HG02970 (cell line): Measurements from ENCODE around the gene TANGO2.

Experiments used
- ATAC-seq: cut with Tn5 transposase; IDR thresholded peaks from one replicate; pipeline ENCODE4 v1.9.1; 2021; ENCODE audit warnings: mild to moderate bottlenecking, moderate library complexity, moderate number of reproducible peaks; ENCODE audit not compliant: unreplicated experiment, low FRiP score

The TANGO2 gene

GRCh38 chr22:19982991-19983578, 37.8 kb upstream of the TANGO2 start:
- ATAC-seq, result no peak

DNA sequence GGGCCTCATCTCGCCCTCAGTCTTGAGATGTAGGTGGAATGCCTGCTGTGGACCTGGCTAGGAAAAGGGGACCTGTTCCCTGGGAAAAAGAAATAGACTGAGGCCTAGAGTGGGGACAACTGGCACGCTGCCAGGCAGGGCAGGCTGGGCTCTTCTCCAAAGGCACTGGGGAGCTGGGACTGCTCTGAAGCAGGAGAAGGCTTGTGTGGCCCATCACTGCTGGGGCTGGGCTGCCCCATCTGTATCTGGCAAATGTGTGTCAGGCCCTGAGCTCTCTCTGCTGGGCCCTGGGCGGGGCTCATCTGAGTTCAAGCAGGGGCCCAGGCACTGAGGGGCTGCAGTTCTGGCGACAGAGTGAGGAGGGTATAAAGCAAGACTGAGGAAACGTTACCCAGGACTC, 37.2 kb upstream of the TANGO2 start:
- no peak for ATAC-seq

GRCh38 chr22:19984201-19984753, 36.6 kb upstream of the TANGO2 start:
- no peak for ATAC-seq

DNA sequence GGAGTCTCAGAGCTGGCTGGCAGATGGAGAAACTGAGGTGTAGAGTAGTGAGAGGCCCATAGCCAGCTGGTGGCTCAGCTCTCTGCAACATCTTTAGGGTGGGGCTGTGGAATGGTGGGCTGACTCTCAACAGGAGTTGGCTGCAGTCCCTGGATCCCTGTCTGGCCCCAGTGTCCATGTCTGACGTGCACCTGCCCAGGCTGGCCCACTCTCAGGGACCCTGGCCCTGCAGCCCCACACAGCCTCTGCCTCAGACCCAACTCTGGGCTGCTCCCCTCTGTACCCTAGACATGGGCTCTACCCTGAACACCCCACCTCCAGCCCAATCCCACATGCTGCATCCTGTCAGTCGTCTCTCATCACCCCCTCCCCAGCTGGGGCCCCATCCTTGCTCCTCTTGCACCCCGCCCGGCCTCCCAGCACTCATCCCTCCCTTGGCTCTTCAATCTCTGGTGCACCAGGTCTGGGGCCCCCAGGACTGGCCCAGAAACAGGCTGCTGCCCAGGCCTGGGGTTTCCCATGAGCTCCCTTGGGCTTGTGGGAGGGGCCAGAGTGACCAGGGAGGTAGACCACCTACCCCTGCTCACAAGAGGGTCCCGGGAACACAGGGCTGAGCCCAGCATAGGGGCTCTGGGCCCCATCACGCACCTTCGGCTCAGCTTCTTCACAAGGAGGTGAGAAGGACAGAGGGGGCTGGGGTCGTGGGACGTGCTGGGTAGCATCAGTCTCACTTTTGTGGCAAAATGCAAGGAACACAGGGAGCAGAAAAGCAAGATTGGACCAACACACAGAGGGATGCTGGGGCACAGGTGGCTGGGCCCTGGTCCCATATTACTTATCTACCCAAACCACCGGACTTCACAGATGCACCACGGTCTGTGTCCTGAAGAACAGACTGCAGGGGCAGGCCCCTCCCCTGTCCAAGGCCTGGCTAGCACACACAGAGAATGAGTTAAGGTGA, 35.8 kb upstream of the TANGO2 start:
- no peak for ATAC-seq

GRCh38 chr22:19986011-19986409, 34.9 kb upstream of the TANGO2 start:
- no peak for ATAC-seq

DNA sequence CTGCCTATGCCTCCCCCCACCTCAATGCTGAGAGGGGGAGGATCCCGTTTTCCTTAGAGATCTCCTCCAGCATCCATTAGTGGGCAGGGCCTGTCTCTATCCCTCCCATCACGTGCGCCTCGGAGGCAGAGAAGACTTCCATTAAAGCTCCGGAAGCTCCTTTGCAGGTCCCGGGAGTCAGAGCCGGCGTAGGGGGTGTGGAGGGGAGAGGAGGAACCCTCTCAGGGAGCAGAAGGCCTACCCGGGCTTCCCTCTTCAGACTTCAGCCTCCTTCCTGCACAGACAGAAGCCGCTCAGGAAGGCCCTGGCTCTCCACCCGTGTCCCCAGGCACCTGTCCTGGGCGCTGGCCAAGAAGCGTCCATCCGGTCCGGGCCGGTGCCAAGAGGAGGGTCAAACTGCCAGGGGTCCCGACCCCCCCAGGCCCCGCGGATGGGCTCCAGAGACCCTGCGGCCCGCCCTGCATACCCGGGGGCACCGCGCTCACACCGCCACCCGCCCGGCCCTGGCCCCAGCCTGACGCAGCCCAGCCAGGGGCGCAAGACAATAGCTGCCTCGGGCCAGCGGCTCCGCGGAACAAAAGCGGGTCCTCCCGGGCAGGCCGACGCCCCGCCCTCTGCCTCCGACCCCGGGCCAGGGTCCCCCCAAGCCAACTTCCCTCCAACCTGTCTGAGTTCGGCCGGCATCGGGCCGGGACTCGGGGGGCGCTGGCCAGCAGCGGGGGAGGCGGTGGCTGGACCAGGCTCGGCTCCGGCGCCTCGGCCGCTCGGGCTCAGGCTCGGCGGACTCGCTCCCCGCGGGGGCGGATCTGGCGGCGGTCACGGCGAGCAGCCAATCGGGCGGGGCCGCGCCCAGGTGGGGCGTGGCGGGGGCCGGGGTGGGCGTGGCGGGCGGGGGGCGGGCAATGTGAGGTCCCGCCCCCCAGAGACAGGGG, 34.2 kb upstream of the TANGO2 start:
- no peak for ATAC-seq

- no peak for ATAC-seq
These were observed 33.3 kb upstream of the TANGO2 start for GRCh38 chr22:19987394-19988306.

DNA sequence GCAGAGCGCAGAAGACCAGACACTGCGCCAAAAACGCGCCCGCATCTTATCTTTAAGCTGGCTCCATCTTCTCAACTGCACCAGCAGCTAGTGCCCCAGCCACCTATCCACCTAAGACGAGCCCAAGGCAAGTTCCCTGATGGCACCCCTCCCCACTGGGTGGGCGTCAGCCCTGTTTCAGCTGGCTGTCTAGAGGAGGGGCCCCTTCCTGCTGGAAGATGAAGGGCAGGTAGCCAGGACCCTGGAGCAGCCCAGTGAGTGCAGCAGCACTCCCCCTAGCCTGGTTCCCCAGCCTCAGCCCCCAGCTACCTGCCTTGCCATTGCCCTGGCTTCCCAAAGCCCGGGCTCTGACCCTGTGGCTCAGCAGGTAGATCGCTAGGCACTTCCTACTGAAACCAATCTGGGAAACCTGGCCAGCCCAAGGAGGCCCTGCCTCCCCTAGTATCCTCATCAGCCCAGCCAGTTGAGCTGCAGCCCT, 32.5 kb upstream of the TANGO2 start:
- no peak for ATAC-seq

- ATAC-seq, result no peak
These were observed 31.8 kb upstream of the TANGO2 start for GRCh38 chr22:19988965-19989724.

- no peak for ATAC-seq
These were observed 31.2 kb upstream of the TANGO2 start for GRCh38 chr22:19989725-19990067.

GRCh38 chr22:19990188-19990587, 30.7 kb upstream of the TANGO2 start:
- ATAC-seq, result no peak

GRCh38 chr22:19990609-19991394, 30.1 kb upstream of the TANGO2 start:
- no peak for ATAC-seq

DNA sequence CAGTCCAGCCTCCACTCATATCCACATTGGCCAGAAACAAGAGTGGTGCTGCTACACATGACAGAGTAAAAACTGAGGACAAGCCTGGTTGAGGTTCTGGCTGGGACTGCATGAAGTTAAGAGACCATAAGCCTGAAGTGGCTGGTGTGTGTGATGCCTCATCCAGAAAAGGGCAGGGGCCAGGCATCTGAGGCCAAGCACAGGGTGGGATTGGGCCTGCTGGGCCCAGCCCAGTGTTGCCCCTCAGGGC, 29.6 kb upstream of the TANGO2 start:
- ATAC-seq, result no peak

GRCh38 chr22:19991645-19992451, 29.1 kb upstream of the TANGO2 start:
- no peak for ATAC-seq

DNA sequence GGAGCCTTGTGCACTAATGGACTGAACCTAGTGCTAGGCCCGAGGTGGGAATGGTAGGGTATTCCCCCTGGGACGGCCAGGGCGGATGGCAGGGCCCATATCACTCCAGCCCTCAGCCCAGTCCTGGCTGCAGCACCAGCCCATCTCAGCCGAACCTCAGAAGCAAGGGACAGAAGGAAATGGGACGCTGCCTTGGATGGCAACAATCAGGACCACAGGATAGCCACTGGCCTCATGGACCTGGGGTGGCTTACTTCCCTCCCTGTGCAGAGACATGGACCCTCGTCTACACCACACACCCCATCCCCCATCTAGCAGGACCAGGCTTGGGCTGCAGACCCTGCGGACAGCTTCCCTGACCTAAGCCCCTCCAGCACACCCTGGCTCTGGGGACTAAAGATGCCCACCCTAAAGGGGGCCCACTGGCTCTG, 28.4 kb upstream of the TANGO2 start:
- ATAC-seq, result no peak

DNA sequence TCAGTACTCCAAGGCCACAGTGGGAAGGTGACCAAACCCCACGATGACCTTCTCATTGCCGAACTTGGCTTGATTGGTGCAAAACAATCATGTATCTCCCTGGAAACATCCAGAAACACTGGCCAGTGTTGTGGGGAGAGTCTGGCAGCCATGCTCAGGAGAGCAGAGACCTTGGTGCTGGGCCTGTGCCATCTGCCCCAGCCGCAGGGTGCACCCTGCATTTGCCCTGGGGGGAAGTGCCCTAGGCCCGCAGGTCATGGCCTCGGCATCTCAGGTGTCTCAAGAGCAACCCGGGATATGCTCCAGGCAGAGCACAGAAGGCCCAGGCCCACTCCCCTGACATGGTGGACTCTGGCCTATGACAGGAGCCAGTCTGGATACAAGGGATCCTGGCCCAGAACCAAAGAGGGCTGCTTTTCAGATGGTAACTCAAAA, 28.0 kb upstream of the TANGO2 start:
- no peak for ATAC-seq

GRCh38 chr22:19993926-19994325, 27.0 kb upstream of the TANGO2 start:
- no peak for ATAC-seq
